Fibroblast of pulmonary artery (primary cell): ENCODE data around the gene TICAM2.

ENCODE experiments used
- DNase-seq: peaks from one replicate; pipeline ENCODE4 v3.0.0-alpha.2; 2010; ENCODE audit warnings: low read depth
- H3K4me3 ChIP-seq: replicated peaks from 2 replicates; pipeline ENCODE4 v1.5.1; 2011; ENCODE audit warnings: low read depth, mild to moderate bottlenecking, control low read depth, low read length, moderate library complexity
- CTCF ChIP-seq: IDR thresholded peaks from 2 replicates; pipeline ENCODE4 v1.5.1; 2011; ENCODE audit warnings: mild to moderate bottlenecking, control low read depth, low read length, inconsistent platforms; ENCODE audit errors: missing control alignments

Gene TICAM2

GRCh38 chr5:115611873-115612272 lies 9.6 kb upstream of the TICAM2 start:
- no peak overlapping the region for H3K4me3 ChIP-seq
- DNase-seq: no peak
- TF ChIP-seq CTCF: no peak

- TF ChIP-seq CTCF: no peak
- DNase-seq: no peak
- no peak overlapping the region for H3K4me3 ChIP-seq
These were observed 5.7 kb upstream of the TICAM2 start for GRCh38 chr5:115607935-115608334.

GRCh38 chr5:115605436-115605835 lies 3.2 kb upstream of the TICAM2 start:
- H3K4me3 ChIP-seq: no peak overlapping the region
- DNase-seq: no peak
- TF ChIP-seq CTCF: no peak

GRCh38 chr5:115602591-115603125 lies 379 bp upstream of the TICAM2 start:
- no peak for TF ChIP-seq CTCF
- peak overlapping the region; percentile 70 for H3K4me3 ChIP-seq
- no peak for DNase-seq

- peak overlapping the region; percentile 70 for H3K4me3 ChIP-seq
- no peak for DNase-seq
These were observed 1.5 kb downstream of the TICAM2 start for GRCh38 chr5:115600766-115601165.

GRCh38 chr5:115599924-115600323 lies 2.4 kb downstream of the TICAM2 start:
- no peak overlapping the region for H3K4me3 ChIP-seq
- TF ChIP-seq CTCF: no peak
- no peak for DNase-seq

More at GRCh38 chr5:115600766-115601165, 1.5 kb downstream of the TICAM2 start:
- no peak for TF ChIP-seq CTCF

- no peak for TF ChIP-seq CTCF
- no peak overlapping the region for H3K4me3 ChIP-seq
- DNase-seq: peak; percentile 57
These were observed 2.8 kb downstream of the TICAM2 start for GRCh38 chr5:115599502-115599901.
